Prostate gland (tissue), 2 donors: Measurements from ENCODE around the gene PELI1.

Experiments used
- POLR2A ChIP-seq: fragments of 450-650 bp; IDR thresholded peaks from one replicate; pipeline ENCODE4 v1.6.1; 2016; ENCODE audit warnings: antibody characterized with exemption, mild to moderate bottlenecking
- POLR2AphosphoS5 ChIP-seq: sonication (generic); formaldehyde crosslinking; IDR thresholded peaks from one replicate; pipeline ENCODE4 v1.6.1; 2017; ENCODE audit warnings: antibody characterized with exemption
- TF ChIP-seq, protein P1 (sequence below), 4 experiments: fragments of 200-600 bp in 2 of 4; fragments of 450-650 bp in 2 of 4; sonication (generic) in 2 of 4; IDR thresholded peaks; 1 replicate in 3 of 4; 2 replicates in 1 of 4; pipeline ENCODE4 v1.5.1; 2016 to 2019; ENCODE audit warnings: antibody characterized with exemption in 4 of 4, mild to moderate bottlenecking in 2 of 4, moderate library complexity in 2 of 4

DNA sequence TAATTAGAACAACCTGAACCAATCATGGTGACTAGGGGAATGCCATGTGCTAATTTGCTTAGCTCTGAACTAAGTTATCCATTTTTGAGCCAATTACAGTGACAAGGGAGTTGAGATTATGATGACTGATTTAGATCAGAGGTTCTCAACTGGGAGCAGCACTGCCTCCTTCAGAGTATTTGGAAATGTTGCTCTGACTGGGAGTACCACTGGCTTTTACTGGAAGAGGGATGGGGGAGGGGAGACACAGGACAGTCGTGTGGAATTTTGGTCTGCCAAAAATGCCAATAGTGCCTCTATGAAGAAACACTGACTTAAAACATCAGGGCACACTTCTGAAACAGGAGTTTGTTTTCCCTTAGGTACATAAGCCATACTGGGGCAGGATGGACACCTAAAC lies 76.9 kb downstream of the PELI1 start:
- TF ChIP-seq POLR2A, result no peak
- TF ChIP-seq, protein P1, sequence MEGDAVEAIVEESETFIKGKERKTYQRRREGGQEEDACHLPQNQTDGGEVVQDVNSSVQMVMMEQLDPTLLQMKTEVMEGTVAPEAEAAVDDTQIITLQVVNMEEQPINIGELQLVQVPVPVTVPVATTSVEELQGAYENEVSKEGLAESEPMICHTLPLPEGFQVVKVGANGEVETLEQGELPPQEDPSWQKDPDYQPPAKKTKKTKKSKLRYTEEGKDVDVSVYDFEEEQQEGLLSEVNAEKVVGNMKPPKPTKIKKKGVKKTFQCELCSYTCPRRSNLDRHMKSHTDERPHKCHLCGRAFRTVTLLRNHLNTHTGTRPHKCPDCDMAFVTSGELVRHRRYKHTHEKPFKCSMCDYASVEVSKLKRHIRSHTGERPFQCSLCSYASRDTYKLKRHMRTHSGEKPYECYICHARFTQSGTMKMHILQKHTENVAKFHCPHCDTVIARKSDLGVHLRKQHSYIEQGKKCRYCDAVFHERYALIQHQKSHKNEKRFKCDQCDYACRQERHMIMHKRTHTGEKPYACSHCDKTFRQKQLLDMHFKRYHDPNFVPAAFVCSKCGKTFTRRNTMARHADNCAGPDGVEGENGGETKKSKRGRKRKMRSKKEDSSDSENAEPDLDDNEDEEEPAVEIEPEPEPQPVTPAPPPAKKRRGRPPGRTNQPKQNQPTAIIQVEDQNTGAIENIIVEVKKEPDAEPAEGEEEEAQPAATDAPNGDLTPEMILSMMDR (IDR thresholded peaks at IDR 0.05), result no peak
- TF ChIP-seq POLR2AphosphoS5, result no peak
